ENCODE results near the gene PTPRN2.
"Not testable (repeated sequence)": the region's sequence is repeated elsewhere in the genome, so short reads cannot be mapped to it uniquely, and the experiment has no call there.

The PTPRN2 gene

GRCh38 chr7:158468181-158468580 is 119.4 kb downstream of the PTPRN2 start:
- no peak for DNase-seq (ENCODE audit: low spot score)

- no peak for DNase-seq (ENCODE audit: low spot score)
Measured at GRCh38 chr7:158467562-158467961, 120.1 kb downstream of the PTPRN2 start.

GRCh38 chr7:158463317-158463716 is 124.3 kb downstream of the PTPRN2 start:
- no peak for DNase-seq (ENCODE audit: low spot score)

- no peak for DNase-seq (ENCODE audit: low spot score)
Measured at GRCh38 chr7:158461824-158462223, 125.8 kb downstream of the PTPRN2 start.

GRCh38 chr7:158460665-158461064 is 127.0 kb downstream of the PTPRN2 start:
- DNase-seq (ENCODE audit: low spot score) = peak; percentile 50

- DNase-seq (ENCODE audit: low spot score) = no peak
Measured at GRCh38 chr7:158458716-158459282, 128.8 kb downstream of the PTPRN2 start.

GRCh38 chr7:158458096-158458495 is 129.5 kb downstream of the PTPRN2 start:
- DNase-seq (ENCODE audit: low spot score) = no peak

GRCh38 chr7:158457586-158457985 is 130.0 kb downstream of the PTPRN2 start:
- DNase-seq (ENCODE audit: low spot score) = not testable (repeated sequence)

- DNase-seq (ENCODE audit: low spot score) = no peak
Measured at GRCh38 chr7:158454631-158455030, 133.0 kb downstream of the PTPRN2 start.

- DNase-seq (ENCODE audit: low spot score) = no peak
Measured at GRCh38 chr7:158453663-158454062, 134.0 kb downstream of the PTPRN2 start.

GRCh38 chr7:158452331-158452730 is 135.3 kb downstream of the PTPRN2 start:
- no peak for DNase-seq (ENCODE audit: low spot score)

- DNase-seq (ENCODE audit: low spot score) = no peak
Measured at GRCh38 chr7:158450476-158451124, 137.0 kb downstream of the PTPRN2 start.

GRCh38 chr7:158449942-158450341 is 137.7 kb downstream of the PTPRN2 start:
- no peak for DNase-seq (ENCODE audit: low spot score)

- no peak for DNase-seq (ENCODE audit: low spot score)
Measured at GRCh38 chr7:158449266-158449665, 138.4 kb downstream of the PTPRN2 start.

GRCh38 chr7:158448430-158449100 is 139.1 kb downstream of the PTPRN2 start:
- no peak for DNase-seq (ENCODE audit: low spot score)

GRCh38 chr7:158447506-158448171 is 140.0 kb downstream of the PTPRN2 start:
- DNase-seq (ENCODE audit: low spot score) = no peak

GRCh38 chr7:158447151-158447505 is 140.5 kb downstream of the PTPRN2 start:
- DNase-seq (ENCODE audit: low spot score) = no peak

- no peak for DNase-seq (ENCODE audit: low spot score)
Measured at GRCh38 chr7:158446706-158447105, 140.9 kb downstream of the PTPRN2 start.

GRCh38 chr7:158446281-158446680 is 141.3 kb downstream of the PTPRN2 start:
- DNase-seq (ENCODE audit: low spot score) = no peak

- DNase-seq (ENCODE audit: low spot score) = no peak
Measured at GRCh38 chr7:158445421-158446175, 142.0 kb downstream of the PTPRN2 start.

- no peak for DNase-seq (ENCODE audit: low spot score)
Measured at GRCh38 chr7:158444501-158445420, 142.9 kb downstream of the PTPRN2 start.

All from putamen (tissue), 1 donor.